PFSK-1 (cell line): ENCODE results near the gene INSYN2B.

Source experiments
- SIN3A ChIP-seq: IDR thresholded peaks from 2 replicates; pipeline ENCODE4 v1.6.1; 2012; ENCODE audit warnings: mild to moderate bottlenecking, low read length, moderate library complexity, borderline replicate concordance; ENCODE audit not compliant: insufficient read depth
- TAF1 ChIP-seq: IDR thresholded peaks from 2 replicates; pipeline ENCODE4 v1.6.1; 2012; ENCODE audit warnings: low read length, control low read depth, borderline replicate concordance; ENCODE audit not compliant: insufficient read depth

DNA sequence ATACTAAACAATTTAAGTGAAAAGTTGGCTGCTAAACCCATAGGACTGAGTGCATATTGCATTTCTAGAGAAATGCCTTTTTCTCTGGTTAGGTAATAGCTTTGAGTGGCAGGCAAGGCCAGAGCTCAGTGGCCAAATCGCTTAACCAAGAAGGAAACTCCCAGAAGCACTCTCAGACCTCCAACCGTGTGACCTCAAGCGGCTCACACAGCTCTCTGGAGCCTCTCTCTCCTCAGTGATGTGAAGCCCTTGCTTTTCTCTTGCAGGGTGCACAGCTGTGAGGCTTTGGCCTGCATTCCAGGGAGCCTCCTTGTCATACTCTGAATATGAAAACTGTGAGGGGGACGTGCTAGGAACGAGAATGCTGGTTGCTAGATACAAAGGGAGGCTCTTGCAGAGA is 106.7 kb downstream of the INSYN2B start:
- TF ChIP-seq SIN3A: no peak
- TF ChIP-seq TAF1: no peak
